Activated T-cell treated with anti-CD3 and anti-CD28 coated beads, Interleukin-2, amount 50 U/mL, for 72 hours (primary cell): Measurements from ENCODE around the gene TIMM17A. TPM values are rescaled to one million over a fixed set of nuclear protein-coding genes. Genes with fewer than 3 reads are reported as not detected.

Source experiments
- ATAC-seq, 2 donors: fragments of 150-1000 bp; cut with Tn5 transposase; replicated peaks in 1 of 2; 2 replicates each; pipeline ENCODE4 v1.10.0; 2021; ENCODE audit warnings: moderate library complexity in 2 of 2, mild to moderate bottlenecking in 1 of 2
- DNase-seq, 2 donors: peaks; one replicate each; pipeline ENCODE4 v3.0.0; 2021 to 2022; ENCODE audit warnings: mixed read lengths in 1 of 2
- H3K27ac Mint-ChIP-seq: one replicate; pipeline ENCODE4 v1.8.0; 2022; ENCODE audit warnings: mild to moderate bottlenecking, moderate library complexity, mixed read lengths
- H3K27me3 Mint-ChIP-seq: one replicate; pipeline ENCODE4 v1.8.0; 2022; ENCODE audit warnings: low read depth, mixed read lengths
- H3K36me3 Mint-ChIP-seq, 2 donors: one replicate each; pipeline ENCODE4 v1.8.0; 2022; ENCODE audit warnings: mixed read lengths in 2 of 2, mild to moderate bottlenecking in 1 of 2; ENCODE audit not compliant: insufficient read depth in 2 of 2
- H3K4me1 Mint-ChIP-seq: one replicate; pipeline ENCODE4 v1.8.0; 2022; ENCODE audit warnings: low read depth, mixed read lengths
- H3K4me3 Mint-ChIP-seq, 2 donors: one replicate each; pipeline ENCODE4 v1.8.0; 2022; ENCODE audit warnings: mild to moderate bottlenecking in 2 of 2, mixed read lengths in 2 of 2, moderate library complexity in 2 of 2
- H3K9me3 Mint-ChIP-seq, 2 donors: one replicate each; pipeline ENCODE4 v1.8.0; 2022; ENCODE audit warnings: mixed read lengths in 2 of 2
- total RNA-seq, 2 donors: library from RNA; stranded (reverse); gene quantifications; one replicate each; pipeline ENCODE4 v1.2.3, GENCODE V29; 2022

TIMM17A gene
- total RNA-seq, 2 donors from 2014 or later: 34.4 to 40.1 TPM

GRCh38 chr1:201970334-201971159 is 15.2 kb downstream of the TIMM17A start:
- H3K36me3 Mint-ChIP-seq: peaks cover 0 to 12% of the 10 kb centered on the region in 2 donors
- peaks cover 4% of the 10 kb centered on the region for H3K4me1 Mint-ChIP-seq
- H3K9me3 Mint-ChIP-seq: no peaks in the 10 kb centered on the region
- no peak overlapping the region for H3K4me3 Mint-ChIP-seq
- H3K27ac Mint-ChIP-seq: no peak overlapping the region
- no peak for ATAC-seq
- no peaks in the 10 kb centered on the region for H3K27me3 Mint-ChIP-seq
- DNase-seq: no peak

GRCh38 chr1:201982082-201982622 is 26.8 kb downstream of the TIMM17A start:
- peak; percentile 69 to 77 for DNase-seq
- H3K9me3 Mint-ChIP-seq: no peaks in the 10 kb centered on the region
- H3K27me3 Mint-ChIP-seq: no peaks in the 10 kb centered on the region
- peak overlapping the region; percentile 82 for H3K27ac Mint-ChIP-seq
- ATAC-seq: no peak
- H3K4me3 Mint-ChIP-seq: peak overlapping the region; percentile 93
- H3K36me3 Mint-ChIP-seq: peaks cover 3 to 5% of the 10 kb centered on the region in 2 donors
- peaks cover 24% of the 10 kb centered on the region for H3K4me1 Mint-ChIP-seq

GRCh38 chr1:201982623-201983379 is 27.5 kb downstream of the TIMM17A start, which contains the start of gene RNPEP:
RNPEP (plus strand) TSS chr1:201982648; CDS start chr1:201982667, 19 bp downstream.
- Mint-ChIP-seq H3K4me3 (peak within 1 kb of the TSS; percentile 96 to 99), H3K4me1 (peaks cover 24% of the 10 kb centered on the region), H3K36me3 (peaks cover 3 to 5% of the 10 kb centered on the region in 2 donors), H3K27me3 (no peaks in the 10 kb centered on the region), H3K9me3 (no peaks in the 10 kb centered on the region), H3K27ac (peak within 1 kb of the TSS; percentile 82)
- DNase-seq: peak; percentile 66 to 67
- peak; percentile 86 to 88 for ATAC-seq

- Mint-ChIP-seq H3K9me3 (no peaks in the 10 kb centered on the region), H3K4me1 (peaks cover 24% of the 10 kb centered on the region), H3K27ac (peak overlapping the region; percentile 68), H3K4me3 (peak overlapping the region; percentile 96 to 99), H3K27me3 (no peaks in the 10 kb centered on the region), H3K36me3 (peaks cover 3 to 5% of the 10 kb centered on the region in 2 donors)
- ATAC-seq (no peak), DNase-seq (no peak)
Measured at GRCh38 chr1:201983380-201983805, 28.1 kb downstream of the TIMM17A start.

- DNase-seq (no peak), ATAC-seq (no peak)
- Mint-ChIP-seq H3K27me3 (no peaks in the 10 kb centered on the region), H3K9me3 (no peaks in the 10 kb centered on the region), H3K4me1 (peaks cover 24% of the 10 kb centered on the region), H3K4me3 (peak overlapping the region in 1 of 2 donors; percentile 96), H3K27ac (no peak overlapping the region), H3K36me3 (peaks cover 3 to 5% of the 10 kb centered on the region in 2 donors)
Measured at GRCh38 chr1:201984446-201984845, 29.1 kb downstream of the TIMM17A start.

- DNase-seq (no peak), ATAC-seq (no peak)
- Mint-ChIP-seq H3K4me3 (no peak overlapping the region), H3K27ac (no peak overlapping the region), H3K9me3 (no peaks in the 10 kb centered on the region), H3K27me3 (no peaks in the 10 kb centered on the region), H3K4me1 (peaks cover 24% of the 10 kb centered on the region), H3K36me3 (peaks cover 3 to 5% of the 10 kb centered on the region in 2 donors)
Measured at GRCh38 chr1:201985355-201985754, 30.1 kb downstream of the TIMM17A start.

- DNase-seq: no peak
- Mint-ChIP-seq H3K4me3 (no peak overlapping the region), H3K9me3 (no peaks in the 10 kb centered on the region), H3K27ac (no peak overlapping the region), H3K36me3 (peaks cover 0 to 8% of the 10 kb centered on the region in 2 donors), H3K4me1 (peaks cover 13% of the 10 kb centered on the region), H3K27me3 (no peaks in the 10 kb centered on the region)
- ATAC-seq: no peak
Measured at GRCh38 chr1:201988601-201989000, 33.3 kb downstream of the TIMM17A start.

- Mint-ChIP-seq H3K9me3 (no peaks in the 10 kb centered on the region), H3K4me1 (peaks cover 4% of the 10 kb centered on the region), H3K36me3 (peaks cover 3 to 8% of the 10 kb centered on the region in 2 donors), H3K27me3 (no peaks in the 10 kb centered on the region), H3K27ac (no peak overlapping the region), H3K4me3 (no peak overlapping the region)
- DNase-seq: no peak
- no peak for ATAC-seq
Measured at GRCh38 chr1:201989354-201990128, 34.2 kb downstream of the TIMM17A start.

- ATAC-seq (no peak), DNase-seq (no peak)
- H3K4me3 Mint-ChIP-seq: no peak overlapping the region
- H3K27me3 Mint-ChIP-seq: no peaks in the 10 kb centered on the region
- H3K4me1 Mint-ChIP-seq: no peaks in the 10 kb centered on the region
- H3K9me3 Mint-ChIP-seq: no peaks in the 10 kb centered on the region
- H3K27ac Mint-ChIP-seq: no peak overlapping the region
- H3K36me3 Mint-ChIP-seq: peaks cover 3 to 8% of the 10 kb centered on the region in 2 donors
Measured at GRCh38 chr1:201990427-201990826, 35.1 kb downstream of the TIMM17A start.

GRCh38 chr1:201999625-202000238 is 44.4 kb downstream of the TIMM17A start:
- peak in 1 of 2 donors; percentile 16 for DNase-seq
- Mint-ChIP-seq H3K4me1 (no peaks in the 10 kb centered on the region), H3K27ac (no peak overlapping the region), H3K36me3 (peaks cover 0 to 4% of the 10 kb centered on the region in 2 donors), H3K4me3 (no peak overlapping the region), H3K9me3 (no peaks in the 10 kb centered on the region), H3K27me3 (no peaks in the 10 kb centered on the region)
- peak; percentile 60 to 69 for ATAC-seq

GRCh38 chr1:202002507-202002906 is 47.2 kb downstream of the TIMM17A start:
- DNase-seq (no peak), ATAC-seq (no peak)
- H3K36me3 Mint-ChIP-seq: peaks cover 0 to 4% of the 10 kb centered on the region in 2 donors
- no peaks in the 10 kb centered on the region for H3K4me1 Mint-ChIP-seq
- H3K27ac Mint-ChIP-seq: no peak overlapping the region
- no peaks in the 10 kb centered on the region for H3K9me3 Mint-ChIP-seq
- no peak overlapping the region for H3K4me3 Mint-ChIP-seq
- no peaks in the 10 kb centered on the region for H3K27me3 Mint-ChIP-seq

- Mint-ChIP-seq H3K4me3 (no peak overlapping the region), H3K27ac (no peak overlapping the region), H3K27me3 (no peaks in the 10 kb centered on the region), H3K9me3 (no peaks in the 10 kb centered on the region), H3K36me3 (peaks cover 0 to 3% of the 10 kb centered on the region in 2 donors), H3K4me1 (no peaks in the 10 kb centered on the region)
- ATAC-seq (no peak), DNase-seq (no peak)
Measured at GRCh38 chr1:202004711-202005110, 49.4 kb downstream of the TIMM17A start.
